Astrocyte (in vitro differentiated cells and primary cell): ENCODE results near the gene TIRAP. TPM values are rescaled to one million over a fixed set of nuclear protein-coding genes. Genes with fewer than 3 reads are reported as not detected.

ENCODE experiments used
- DNase-seq: peaks from one replicate; pipeline ENCODE4 v3.0.0-alpha.2; 2010; ENCODE audit warnings: low read depth
- FAIRE-seq: peaks from 2 replicates; lab custom pipeline; 2011; peaks lifted over from hg19 to GRCh38; lab: Jason Lieb, UNC
- H2AFZ ChIP-seq: 2 replicates; pipeline ENCODE4 v1.6.0; 2012; ENCODE audit warnings: low read depth, low read length, inconsistent platforms
- H3K27ac ChIP-seq: 2 replicates; pipeline ENCODE4 v1.5.1; 2011; ENCODE audit warnings: low read depth, low read length, inconsistent platforms
- H3K27me3 ChIP-seq: 2 replicates; pipeline ENCODE4 v1.6.0; 2011; ENCODE audit warnings: low read length, inconsistent platforms; ENCODE audit not compliant: insufficient read depth
- H3K36me3 ChIP-seq: 2 replicates; pipeline ENCODE4 v1.5.1; 2011; ENCODE audit warnings: low read length, inconsistent platforms; ENCODE audit not compliant: insufficient read depth
- H3K4me1 ChIP-seq: 2 replicates; pipeline ENCODE4 v1.5.1; 2011; ENCODE audit warnings: low read length, inconsistent platforms; ENCODE audit not compliant: insufficient read depth
- H3K4me2 ChIP-seq: 2 replicates; pipeline ENCODE4 v1.6.0; 2012; ENCODE audit warnings: low read length, inconsistent platforms
- H3K4me3 ChIP-seq: 2 replicates; pipeline ENCODE4 v1.5.1; 2011; ENCODE audit warnings: low read depth, mild to moderate bottlenecking, low read length, inconsistent platforms; ENCODE audit not compliant: insufficient read depth
- H3K79me2 ChIP-seq: 2 replicates; pipeline ENCODE4 v1.6.0; 2012; ENCODE audit warnings: mild to moderate bottlenecking, low read length, inconsistent platforms; ENCODE audit not compliant: insufficient read depth
- H3K9ac ChIP-seq: 2 replicates; pipeline ENCODE4 v1.6.0; 2012; ENCODE audit warnings: mild to moderate bottlenecking, low read length, inconsistent platforms
- H3K9me3 ChIP-seq: 2 replicates; pipeline ENCODE4 v1.5.1; 2012; ENCODE audit warnings: low read depth, mild to moderate bottlenecking, low read length, inconsistent platforms; ENCODE audit not compliant: insufficient read depth
- H4K20me1 ChIP-seq: 2 replicates; pipeline ENCODE4 v1.6.0; 2012; ENCODE audit warnings: low read length, inconsistent platforms; ENCODE audit not compliant: insufficient read depth
- H3K27ac Mint-ChIP-seq: one replicate; pipeline ENCODE4 v1.8.0; 2021; ENCODE audit warnings: mild to moderate bottlenecking, mixed read lengths; ENCODE audit not compliant: unreplicated experiment
- H3K27me3 Mint-ChIP-seq: one replicate; pipeline ENCODE4 v1.8.0; 2021; ENCODE audit warnings: low read depth, mixed read lengths; ENCODE audit not compliant: unreplicated experiment
- H3K36me3 Mint-ChIP-seq: one replicate; pipeline ENCODE4 v1.8.0; 2021; ENCODE audit warnings: low read depth, mixed read lengths; ENCODE audit not compliant: unreplicated experiment
- H3K4me1 Mint-ChIP-seq: one replicate; pipeline ENCODE4 v1.8.0; 2021; ENCODE audit warnings: low read depth, mixed read lengths; ENCODE audit not compliant: unreplicated experiment
- H3K4me3 Mint-ChIP-seq: one replicate; pipeline ENCODE4 v1.8.0; 2021; ENCODE audit warnings: mild to moderate bottlenecking, moderate library complexity, mixed read lengths; ENCODE audit not compliant: unreplicated experiment
- H3K9me3 Mint-ChIP-seq: one replicate; pipeline ENCODE4 v1.8.0; 2021; ENCODE audit warnings: mild to moderate bottlenecking, mixed read lengths; ENCODE audit not compliant: unreplicated experiment
- CTCF ChIP-seq: IDR thresholded peaks from 2 replicates; pipeline ENCODE4 v1.5.1; 2011; ENCODE audit warnings: low read depth, mild to moderate bottlenecking, inconsistent platforms, low read length, moderate library complexity; ENCODE audit not compliant: insufficient read depth
- EZH2 ChIP-seq: IDR thresholded peaks from 2 replicates; pipeline ENCODE4 v1.6.1; 2012; ENCODE audit warnings: mild to moderate bottlenecking, low read length, inconsistent platforms; ENCODE audit not compliant: insufficient read depth
- total RNA-seq: library from RNA; stranded (reverse); gene quantifications from 2 replicates; pipeline ENCODE4 v1.2.1, GENCODE V29; 2021

TIRAP gene
- total RNA-seq, 1 donor from 2014 or later, result 6.6 TPM

DNA sequence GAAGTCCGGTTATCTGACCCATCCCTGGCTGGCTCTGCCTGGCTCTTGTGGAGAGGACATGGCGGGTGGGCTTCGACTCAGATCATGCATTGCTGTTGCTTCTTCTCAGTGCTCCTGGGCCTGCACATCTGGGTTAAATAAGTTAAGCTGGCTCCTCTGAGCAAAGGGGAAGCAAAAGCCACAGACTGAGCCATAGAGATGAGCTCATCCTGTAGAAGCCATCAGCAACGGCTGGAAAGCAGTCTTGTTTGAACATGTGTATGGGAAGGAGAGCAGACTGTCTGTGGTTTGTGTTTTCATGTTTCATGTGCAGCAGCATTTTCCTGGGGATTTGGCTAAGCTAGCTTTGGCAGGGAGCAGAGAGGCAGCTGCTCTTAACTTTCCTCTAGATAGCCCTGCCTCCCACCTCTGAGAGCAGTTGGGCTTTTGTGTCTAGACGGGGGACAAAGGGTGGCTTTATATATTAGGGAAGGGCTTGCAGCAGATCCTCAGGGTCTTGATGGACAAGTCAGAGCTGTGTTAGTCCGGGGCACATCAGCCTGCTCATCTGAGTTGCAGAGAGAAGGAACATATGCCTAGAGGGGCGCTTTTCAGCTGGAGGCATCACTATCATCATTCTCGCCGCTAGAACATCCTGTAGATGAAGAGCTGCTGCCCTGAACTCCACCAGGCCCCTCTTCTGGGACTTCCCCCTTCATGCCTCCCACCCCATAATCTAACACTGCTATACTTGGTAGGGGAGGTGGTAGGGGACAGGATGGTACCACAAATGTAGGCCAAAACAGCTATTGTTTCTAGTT, 35.9 kb downstream of the TIRAP start:
- Mint-ChIP-seq H3K27ac (peak overlapping the region; percentile 97), H3K4me1 (peaks cover 33% of the 10 kb centered on the region), H3K9me3 (peaks cover 6% of the 10 kb centered on the region), H3K36me3 (peaks cover 6% of the 10 kb centered on the region), H3K4me3 (no peak overlapping the region), H3K27me3 (no peaks in the 10 kb centered on the region)
- Histone ChIP-seq H3K4me2 (peak overlapping the region; percentile 75), H3K9ac (peak overlapping the region; percentile 71), H4K20me1 (no peaks in the 10 kb centered on the region), H2AFZ (peak overlapping the region; percentile 64), H3K36me3 (no peaks in the 10 kb centered on the region), H3K4me3 (peak overlapping the region; percentile 16), H3K27me3 (no peaks in the 10 kb centered on the region), H3K79me2 (no peaks in the 10 kb centered on the region), H3K4me1 (peaks cover 21% of the 10 kb centered on the region), H3K9me3 (no peaks in the 10 kb centered on the region), H3K27ac (peak overlapping the region; percentile 89)
- TF ChIP-seq CTCF (no peak), EZH2 (no peak)
- FAIRE-seq (peak; percentile 88), DNase-seq (peak; percentile 97)

DNA sequence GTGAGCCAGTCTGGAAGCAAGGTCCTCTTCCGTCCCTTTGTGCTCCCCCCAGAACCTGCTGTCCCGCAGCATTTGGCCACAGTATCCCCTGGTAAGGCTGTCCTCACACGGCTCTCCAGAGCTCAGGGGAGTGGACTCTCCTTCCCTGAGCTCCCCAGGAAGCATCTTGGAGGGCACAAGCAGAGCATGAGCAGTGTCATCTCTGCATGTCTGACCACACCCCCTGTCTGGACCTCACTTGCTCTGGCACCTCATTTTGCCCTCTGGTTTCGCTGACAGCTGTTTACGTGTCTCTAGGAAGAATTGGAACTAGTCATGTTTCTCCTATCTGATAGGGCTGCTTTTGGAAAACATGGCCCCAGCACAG, 36.5 kb downstream of the TIRAP start:
- no peak overlapping the region for H2AFZ ChIP-seq
- Mint-ChIP-seq H3K27ac (peak overlapping the region; percentile 97), H3K4me1 (peaks cover 33% of the 10 kb centered on the region), H3K27me3 (no peaks in the 10 kb centered on the region), H3K9me3 (peaks cover 6% of the 10 kb centered on the region), H3K36me3 (peaks cover 6% of the 10 kb centered on the region), H3K4me3 (no peak overlapping the region)
- H3K27ac ChIP-seq, result peak overlapping the region; percentile 89
- peak overlapping the region; percentile 75 for H3K4me2 ChIP-seq
- no peaks in the 10 kb centered on the region for H4K20me1 ChIP-seq
- H3K36me3 ChIP-seq, result no peaks in the 10 kb centered on the region
- DNase-seq (no peak), FAIRE-seq (no peak)
- H3K4me3 ChIP-seq, result no peak overlapping the region
- no peaks in the 10 kb centered on the region for H3K79me2 ChIP-seq
- no peak for TF ChIP-seq CTCF
- TF ChIP-seq EZH2, result no peak
- peaks cover 21% of the 10 kb centered on the region for H3K4me1 ChIP-seq
- no peaks in the 10 kb centered on the region for H3K9me3 ChIP-seq
- H3K27me3 ChIP-seq, result no peaks in the 10 kb centered on the region
- H3K9ac ChIP-seq, result peak overlapping the region; percentile 71

DNA sequence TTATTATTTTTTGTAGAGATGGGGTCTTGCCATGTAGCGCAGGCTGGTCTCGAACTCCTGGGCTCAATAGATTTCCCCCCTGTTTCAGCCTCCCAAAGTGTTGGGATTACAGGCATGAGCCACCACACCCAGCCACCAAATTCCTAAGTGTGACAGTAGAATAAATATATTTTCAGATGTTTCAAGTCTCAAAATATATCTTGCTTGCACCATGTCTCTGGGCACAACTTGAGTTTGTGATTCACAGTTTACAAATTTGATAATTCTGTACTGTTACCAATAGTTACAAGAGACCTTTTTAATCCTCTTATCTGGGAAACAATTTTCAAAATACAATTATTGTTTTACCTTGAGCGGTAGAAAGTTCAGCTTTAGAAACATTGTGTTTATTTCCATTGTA, 40.1 kb downstream of the TIRAP start:
- H3K27me3 ChIP-seq, result no peaks in the 10 kb centered on the region
- H3K79me2 ChIP-seq, result no peaks in the 10 kb centered on the region
- peaks cover 15% of the 10 kb centered on the region for H3K4me1 ChIP-seq
- no peaks in the 10 kb centered on the region for H3K27me3 Mint-ChIP-seq
- H3K9me3 ChIP-seq, result no peaks in the 10 kb centered on the region
- H3K9me3 Mint-ChIP-seq, result peaks cover 3% of the 10 kb centered on the region
- no peak overlapping the region for H3K4me2 ChIP-seq
- H3K36me3 ChIP-seq, result no peaks in the 10 kb centered on the region
- no peak overlapping the region for H3K4me3 Mint-ChIP-seq
- H3K36me3 Mint-ChIP-seq, result no peaks in the 10 kb centered on the region
- TF ChIP-seq CTCF (no peak), EZH2 (no peak)
- FAIRE-seq (no peak), DNase-seq (no peak)
- no peak overlapping the region for H3K4me3 ChIP-seq
- H2AFZ ChIP-seq, result no peak overlapping the region
- H3K27ac Mint-ChIP-seq, result no peak overlapping the region
- no peaks in the 10 kb centered on the region for H4K20me1 ChIP-seq
- no peak overlapping the region for H3K27ac ChIP-seq
- H3K4me1 Mint-ChIP-seq, result peaks cover 20% of the 10 kb centered on the region
- H3K9ac ChIP-seq, result no peak overlapping the region
